PFSK-1 (cell line): Measurements from ENCODE around the gene TRPM2.

ENCODE experiments used
- FOXP2 ChIP-seq: optimal IDR thresholded peaks from 2 replicates; pipeline ENCODE3; 2011; ENCODE audit warnings: borderline replicate concordance, control low read depth, inconsistent platforms; ENCODE audit not compliant: insufficient read depth; ENCODE audit errors: extremely low read length, extremely low read depth
- POLR2AphosphoS5 ChIP-seq: IDR thresholded peaks from 2 replicates; pipeline ENCODE4 v1.6.1; 2012; ENCODE audit warnings: low read depth, mild to moderate bottlenecking, control low read depth, low read length, moderate library complexity
- SIN3A ChIP-seq: IDR thresholded peaks from 2 replicates; pipeline ENCODE4 v1.6.1; 2012; ENCODE audit warnings: mild to moderate bottlenecking, low read length, moderate library complexity, borderline replicate concordance; ENCODE audit not compliant: insufficient read depth
- TAF1 ChIP-seq: IDR thresholded peaks from 2 replicates; pipeline ENCODE4 v1.6.1; 2012; ENCODE audit warnings: low read length, control low read depth, borderline replicate concordance; ENCODE audit not compliant: insufficient read depth
- TF ChIP-seq, protein P1 (sequence below), 2 experiments: IDR thresholded peaks; 2 replicates each; pipeline versions ENCODE4 v1.6.1 to v1.8.0; 2011 to 2012; ENCODE audit warnings: low read depth in 2 of 2, low read length in 2 of 2, control low read depth in 1 of 2, inconsistent platforms in 1 of 2, mild to moderate bottlenecking in 1 of 2, moderate library complexity in 1 of 2; ENCODE audit not compliant: insufficient read depth in 1 of 2

Gene TRPM2

GRCh38 chr21:44365967-44366585 is 12.7 kb downstream of the TRPM2 start:
- TF ChIP-seq FOXP2 (no peak), SIN3A (no peak), TAF1 (no peak), POLR2AphosphoS5 (no peak)
- TF ChIP-seq, protein P1, sequence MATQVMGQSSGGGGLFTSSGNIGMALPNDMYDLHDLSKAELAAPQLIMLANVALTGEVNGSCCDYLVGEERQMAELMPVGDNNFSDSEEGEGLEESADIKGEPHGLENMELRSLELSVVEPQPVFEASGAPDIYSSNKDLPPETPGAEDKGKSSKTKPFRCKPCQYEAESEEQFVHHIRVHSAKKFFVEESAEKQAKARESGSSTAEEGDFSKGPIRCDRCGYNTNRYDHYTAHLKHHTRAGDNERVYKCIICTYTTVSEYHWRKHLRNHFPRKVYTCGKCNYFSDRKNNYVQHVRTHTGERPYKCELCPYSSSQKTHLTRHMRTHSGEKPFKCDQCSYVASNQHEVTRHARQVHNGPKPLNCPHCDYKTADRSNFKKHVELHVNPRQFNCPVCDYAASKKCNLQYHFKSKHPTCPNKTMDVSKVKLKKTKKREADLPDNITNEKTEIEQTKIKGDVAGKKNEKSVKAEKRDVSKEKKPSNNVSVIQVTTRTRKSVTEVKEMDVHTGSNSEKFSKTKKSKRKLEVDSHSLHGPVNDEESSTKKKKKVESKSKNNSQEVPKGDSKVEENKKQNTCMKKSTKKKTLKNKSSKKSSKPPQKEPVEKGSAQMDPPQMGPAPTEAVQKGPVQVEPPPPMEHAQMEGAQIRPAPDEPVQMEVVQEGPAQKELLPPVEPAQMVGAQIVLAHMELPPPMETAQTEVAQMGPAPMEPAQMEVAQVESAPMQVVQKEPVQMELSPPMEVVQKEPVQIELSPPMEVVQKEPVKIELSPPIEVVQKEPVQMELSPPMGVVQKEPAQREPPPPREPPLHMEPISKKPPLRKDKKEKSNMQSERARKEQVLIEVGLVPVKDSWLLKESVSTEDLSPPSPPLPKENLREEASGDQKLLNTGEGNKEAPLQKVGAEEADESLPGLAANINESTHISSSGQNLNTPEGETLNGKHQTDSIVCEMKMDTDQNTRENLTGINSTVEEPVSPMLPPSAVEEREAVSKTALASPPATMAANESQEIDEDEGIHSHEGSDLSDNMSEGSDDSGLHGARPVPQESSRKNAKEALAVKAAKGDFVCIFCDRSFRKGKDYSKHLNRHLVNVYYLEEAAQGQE (IDR thresholded peaks at IDR 0.05; ENCODE audit: insufficient read depth in 1 of 2, low read depth in 2 of 2, low read length in 2 of 2), result no peak

DNA sequence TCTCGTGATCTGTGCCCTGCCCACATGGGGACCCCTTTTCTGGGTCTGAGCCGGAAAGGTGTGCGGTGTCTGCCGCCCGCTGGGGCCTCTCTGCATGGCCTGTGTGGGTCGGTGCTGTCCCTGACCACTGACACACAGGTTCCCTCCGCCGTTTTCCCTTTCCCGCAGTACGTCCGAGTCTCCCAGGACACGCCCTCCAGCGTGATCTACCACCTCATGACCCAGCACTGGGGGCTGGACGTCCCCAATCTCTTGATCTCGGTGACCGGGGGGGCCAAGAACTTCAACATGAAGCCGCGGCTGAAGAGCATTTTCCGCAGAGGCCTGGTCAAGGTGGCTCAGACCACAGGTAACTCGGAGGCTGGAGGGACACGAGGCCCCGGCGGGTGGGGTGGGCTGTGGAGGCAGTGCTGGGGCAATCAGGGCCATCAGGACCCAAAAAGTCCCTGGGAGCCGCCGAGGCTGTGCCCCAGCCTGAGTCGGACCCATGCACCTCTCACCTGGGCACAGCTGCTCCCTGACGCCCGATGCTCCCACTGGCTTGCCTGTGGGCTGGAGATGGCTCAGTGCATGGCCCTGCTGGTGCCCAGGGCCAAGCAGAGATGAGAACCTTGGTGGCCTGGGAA is 13.3 kb downstream of the TRPM2 start:
- TF ChIP-seq TAF1, result no peak
- no peak for TF ChIP-seq POLR2AphosphoS5

- TF ChIP-seq FOXP2, result no peak
Observed at GRCh38 chr21:44368711-44369446, 15.5 kb downstream of the TRPM2 start.

GRCh38 chr21:44370027-44370735 is 16.8 kb downstream of the TRPM2 start:
- no peak for TF ChIP-seq TAF1
- TF ChIP-seq SIN3A, result no peak

DNA sequence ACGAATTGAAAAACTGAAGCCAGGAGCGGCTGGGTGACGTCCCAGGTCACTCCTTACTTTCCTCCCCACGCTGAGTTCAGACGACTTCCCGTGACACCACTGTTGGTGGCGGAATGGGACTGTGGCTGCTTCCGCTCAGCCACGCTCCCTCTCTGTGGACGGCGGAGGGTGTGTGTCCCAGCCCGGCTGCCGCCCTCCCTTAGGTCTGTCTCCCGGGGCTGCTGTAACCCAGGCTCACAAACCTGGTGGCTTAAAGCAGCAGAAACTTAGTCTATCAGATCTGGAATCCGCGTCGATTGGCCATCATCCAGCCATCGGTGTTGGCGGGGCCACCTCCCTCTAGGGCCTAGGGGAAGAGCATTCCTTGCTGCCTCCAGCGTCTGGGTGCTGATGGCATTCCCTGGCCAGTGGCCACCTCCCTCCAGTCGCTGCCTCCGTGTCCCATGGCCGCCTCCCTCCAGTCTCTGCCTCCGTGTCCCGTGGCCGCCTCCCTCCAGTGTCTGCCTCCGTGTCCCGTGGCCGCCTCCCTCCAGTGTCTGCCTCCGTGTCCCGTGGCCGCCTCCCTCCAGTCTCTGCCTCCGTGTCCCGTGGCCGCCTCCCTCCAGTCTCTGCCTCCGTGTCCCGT is 17.5 kb downstream of the TRPM2 start:
- TF ChIP-seq POLR2AphosphoS5 (no peak), SIN3A (no peak), FOXP2 (no peak), TAF1 (no peak)
- TF ChIP-seq, protein P1 (IDR thresholded peaks at IDR 0.05; ENCODE audit: insufficient read depth in 1 of 2, low read depth in 2 of 2, low read length in 2 of 2), result no peak

DNA sequence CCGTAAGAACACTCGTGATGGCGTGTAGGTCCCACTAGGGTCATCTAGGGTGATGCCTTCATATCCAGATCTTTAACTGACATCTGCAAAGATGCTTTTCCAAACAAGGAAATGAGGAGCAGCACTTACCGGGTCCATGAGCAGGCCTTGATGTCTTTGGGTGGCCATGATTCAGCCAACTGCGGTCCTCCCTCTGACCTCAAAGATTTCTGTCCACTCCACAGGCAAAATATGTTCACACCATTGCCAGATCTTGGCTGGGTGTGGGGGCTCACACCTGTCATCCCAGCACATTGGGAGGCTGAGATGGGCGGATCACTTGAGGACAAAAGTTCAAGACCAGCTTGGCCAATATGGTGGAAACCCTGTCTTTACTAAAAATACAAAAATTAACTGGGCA is 18.2 kb downstream of the TRPM2 start:
- TF ChIP-seq FOXP2 (no peak), TAF1 (no peak), SIN3A (no peak), POLR2AphosphoS5 (no peak)
- TF ChIP-seq, protein P1 (IDR thresholded peaks at IDR 0.05; ENCODE audit: insufficient read depth in 1 of 2, low read depth in 2 of 2, low read length in 2 of 2), result no peak
